ENCODE data around the gene GCKR.

GCKR gene

GRCh38 chr2:27464443-27464842, 32.2 kb upstream of the GCKR start:
- H3K27ac ChIP-seq, result no peak overlapping the region
- no peak for TF ChIP-seq CTCF (IDR thresholded peaks at IDR 0.05; ENCODE audit: low read depth, low read length)
- H3K4me3 ChIP-seq (ENCODE audit: low read depth, low read length), result no peak overlapping the region
- no peaks in the 10 kb centered on the region for H3K27me3 ChIP-seq (ENCODE audit: insufficient read depth, low read depth, severe bottlenecking)
- H3K9me3 ChIP-seq (ENCODE audit: severe bottlenecking), result no peaks in the 10 kb centered on the region
- no peak for DNase-seq
- peaks cover 6% of the 10 kb centered on the region for H3K36me3 ChIP-seq

GRCh38 chr2:27471961-27472360, 24.7 kb upstream of the GCKR start:
- H3K27me3 ChIP-seq (ENCODE audit: insufficient read depth, low read depth, severe bottlenecking), result no peaks in the 10 kb centered on the region
- H3K36me3 ChIP-seq, result peaks cover 23% of the 10 kb centered on the region
- H3K27ac ChIP-seq, result no peak overlapping the region
- DNase-seq, result no peak
- no peak overlapping the region for H3K4me3 ChIP-seq (ENCODE audit: low read depth, low read length)
- H3K9me3 ChIP-seq (ENCODE audit: severe bottlenecking), result no peaks in the 10 kb centered on the region
- no peak for TF ChIP-seq CTCF (IDR thresholded peaks at IDR 0.05; ENCODE audit: low read depth, low read length)

GRCh38 chr2:27485496-27485895, 11.1 kb upstream of the GCKR start:
- no peak for TF ChIP-seq CTCF (IDR thresholded peaks at IDR 0.05; ENCODE audit: low read depth, low read length)
- Histone ChIP-seq H3K27ac (no peak overlapping the region), H3K9me3 (ENCODE audit: severe bottlenecking) (no peaks in the 10 kb centered on the region), H3K36me3 (peaks cover 8% of the 10 kb centered on the region; the same call in 1 of the 2 replicates), H3K4me3 (ENCODE audit: low read depth, low read length) (no peak overlapping the region), H3K27me3 (ENCODE audit: insufficient read depth, low read depth, severe bottlenecking) (no peaks in the 10 kb centered on the region)
- DNase-seq, result no peak

- Histone ChIP-seq H3K27ac (peak overlapping the region; percentile 22), H3K4me3 (ENCODE audit: low read depth, low read length) (peak overlapping the region; percentile 66), H3K27me3 (ENCODE audit: insufficient read depth, low read depth, severe bottlenecking) (no peaks in the 10 kb centered on the region), H3K36me3 (peaks cover 3% of the 10 kb centered on the region; the same call in 1 of the 2 replicates), H3K9me3 (ENCODE audit: severe bottlenecking) (no peaks in the 10 kb centered on the region)
- peak; percentile 56 for DNase-seq
- TF ChIP-seq CTCF (IDR thresholded peaks at IDR 0.05; ENCODE audit: low read depth, low read length), result peak; percentile 36
Observed at GRCh38 chr2:27489118-27489497, 7.5 kb upstream of the GCKR start.

GRCh38 chr2:27489498-27490397, 6.9 kb upstream of the GCKR start, which contains the start of gene IFT172:
Gene IFT172 (minus strand): TSS chr2:27489743. CDS start chr2:27489653, 90 bp downstream.
- no peak for TF ChIP-seq CTCF (IDR thresholded peaks at IDR 0.05; ENCODE audit: low read depth, low read length)
- Histone ChIP-seq H3K9me3 (ENCODE audit: severe bottlenecking) (no peaks in the 10 kb centered on the region), H3K27ac (peak within 1 kb of the TSS; percentile 22), H3K27me3 (ENCODE audit: insufficient read depth, low read depth, severe bottlenecking) (no peaks in the 10 kb centered on the region), H3K4me3 (ENCODE audit: low read depth, low read length) (peak within 1 kb of the TSS; percentile 66), H3K36me3 (no peaks in the 10 kb centered on the region; the same call in 1 of the 2 replicates)
- peak; percentile 99 for DNase-seq

Data from WERI-Rb-1 (cell line).